A549 (cell line): ENCODE measurements around the gene SP2.

Experiments used
- POLR2A ChIP-seq: IDR thresholded peaks from 2 replicates; pipeline ENCODE4 v1.6.1; 2012; ENCODE audit warnings: mild to moderate bottlenecking, low read length
- REST ChIP-seq: fragments of 200-600 bp; sonication (generic); IDR thresholded peaks from 2 replicates; pipeline ENCODE4 v1.6.1; 2016; ENCODE audit warnings: antibody characterized with exemption, mild to moderate bottlenecking, moderate library complexity

GRCh38 chr17:47961406-47961805 lies 65.4 kb downstream of the SP2 start:
- TF ChIP-seq POLR2A (no peak), REST (no peak)
